GM19328 (cell line): ENCODE measurements around the gene CD300LF.

ENCODE experiments used
- ATAC-seq: cut with Tn5 transposase; IDR thresholded peaks from one replicate; pipeline ENCODE4 v1.9.1; 2021; ENCODE audit warnings: mild to moderate bottlenecking, moderate library complexity; ENCODE audit not compliant: unreplicated experiment

Gene CD300LF

GRCh38 chr17:74730491-74731346, 18.0 kb upstream of the CD300LF start:
- ATAC-seq: no peak

- ATAC-seq: no peak
These were observed 17.1 kb upstream of the CD300LF start for GRCh38 chr17:74729866-74730265.

- ATAC-seq: no peak
These were observed 16.6 kb upstream of the CD300LF start for GRCh38 chr17:74729368-74729767.

GRCh38 chr17:74728702-74729075, 16.0 kb upstream of the CD300LF start:
- no peak for ATAC-seq

- no peak for ATAC-seq
These were observed 15.4 kb upstream of the CD300LF start for GRCh38 chr17:74728033-74728701.

- no peak for ATAC-seq
These were observed 12.4 kb upstream of the CD300LF start for GRCh38 chr17:74725111-74725510.

GRCh38 chr17:74723891-74724290, 11.2 kb upstream of the CD300LF start:
- no peak for ATAC-seq

GRCh38 chr17:74722782-74723181, 10.1 kb upstream of the CD300LF start:
- ATAC-seq: no peak

GRCh38 chr17:74720506-74720905, 7.8 kb upstream of the CD300LF start:
- ATAC-seq: no peak

GRCh38 chr17:74715144-74715543, 2.4 kb upstream of the CD300LF start:
- ATAC-seq: no peak

GRCh38 chr17:74713171-74713755, 540 bp upstream of the CD300LF start:
- ATAC-seq: no peak

- no peak for ATAC-seq
These were observed 422 bp downstream of the CD300LF start for GRCh38 chr17:74712301-74712700.

GRCh38 chr17:74711058-74711824, 1.5 kb downstream of the CD300LF start:
- no peak for ATAC-seq

GRCh38 chr17:74704544-74704943, 8.2 kb downstream of the CD300LF start:
- ATAC-seq: no peak

- no peak for ATAC-seq
These were observed 9.4 kb downstream of the CD300LF start for GRCh38 chr17:74703311-74703710.

- no peak for ATAC-seq
These were observed 10.4 kb downstream of the CD300LF start for GRCh38 chr17:74702116-74702871.

GRCh38 chr17:74699236-74699635, 13.5 kb downstream of the CD300LF start:
- ATAC-seq: no peak

- no peak for ATAC-seq
These were observed 14.7 kb downstream of the CD300LF start for GRCh38 chr17:74698069-74698468.

- ATAC-seq: no peak
These were observed 15.2 kb downstream of the CD300LF start for GRCh38 chr17:74697515-74697914.

GRCh38 chr17:74695629-74696028, 17.1 kb downstream of the CD300LF start:
- no peak for ATAC-seq

- no peak for ATAC-seq
These were observed 18.6 kb downstream of the CD300LF start for GRCh38 chr17:74694081-74694480.
